ENCODE results near the gene TOM1. TPM values are rescaled to one million over a fixed set of nuclear protein-coding genes. Genes with fewer than 3 reads are reported as not detected.

TOM1 gene
- total RNA-seq, 1 donor from 2014 or later: 61.5 TPM

GRCh38 chr22:35323305-35323704 is 23.6 kb downstream of the TOM1 start:
- no peak for DNase-seq (ENCODE audit: low read depth)
- TF ChIP-seq CTCF (IDR thresholded peaks at IDR 0.05; ENCODE audit: insufficient read depth, low read length, poor library complexity, severe bottlenecking): no peak
- H3K27me3 ChIP-seq (ENCODE audit: control insufficient read depth, insufficient read depth, low read length): no peaks in the 10 kb centered on the region
- no peak overlapping the region for H3K4me3 ChIP-seq (ENCODE audit: low read depth, low read length)
- H3K36me3 ChIP-seq (ENCODE audit: control insufficient read depth, insufficient read depth, low read length): peaks cover 8% of the 10 kb centered on the region

GRCh38 chr22:35324067-35324466 is 24.4 kb downstream of the TOM1 start:
- H3K4me3 ChIP-seq (ENCODE audit: low read depth, low read length): no peak overlapping the region
- peaks cover 11% of the 10 kb centered on the region for H3K36me3 ChIP-seq (ENCODE audit: control insufficient read depth, insufficient read depth, low read length)
- DNase-seq (ENCODE audit: low read depth): no peak
- no peaks in the 10 kb centered on the region for H3K27me3 ChIP-seq (ENCODE audit: control insufficient read depth, insufficient read depth, low read length)
- no peak for TF ChIP-seq CTCF (IDR thresholded peaks at IDR 0.05; ENCODE audit: insufficient read depth, low read length, poor library complexity, severe bottlenecking)

GRCh38 chr22:35324762-35325161 is 25.1 kb downstream of the TOM1 start:
- TF ChIP-seq CTCF (IDR thresholded peaks at IDR 0.05; ENCODE audit: insufficient read depth, low read length, poor library complexity, severe bottlenecking): no peak
- Histone ChIP-seq H3K27me3 (ENCODE audit: control insufficient read depth, insufficient read depth, low read length) (no peaks in the 10 kb centered on the region), H3K36me3 (ENCODE audit: control insufficient read depth, insufficient read depth, low read length) (peaks cover 11% of the 10 kb centered on the region), H3K4me3 (ENCODE audit: low read depth, low read length) (no peak overlapping the region)
- no peak for DNase-seq (ENCODE audit: low read depth)

GRCh38 chr22:35325209-35325608 is 25.5 kb downstream of the TOM1 start:
- Histone ChIP-seq H3K36me3 (ENCODE audit: control insufficient read depth, insufficient read depth, low read length) (peaks cover 11% of the 10 kb centered on the region), H3K27me3 (ENCODE audit: control insufficient read depth, insufficient read depth, low read length) (no peaks in the 10 kb centered on the region), H3K4me3 (ENCODE audit: low read depth, low read length) (no peak overlapping the region)
- no peak for TF ChIP-seq CTCF (IDR thresholded peaks at IDR 0.05; ENCODE audit: insufficient read depth, low read length, poor library complexity, severe bottlenecking)
- no peak for DNase-seq (ENCODE audit: low read depth)

GRCh38 chr22:35326854-35327562 is 27.3 kb downstream of the TOM1 start:
- H3K4me3 ChIP-seq (ENCODE audit: low read depth, low read length): no peak overlapping the region
- no peak for DNase-seq (ENCODE audit: low read depth)
- H3K36me3 ChIP-seq (ENCODE audit: control insufficient read depth, insufficient read depth, low read length): peaks cover 10% of the 10 kb centered on the region
- no peak for TF ChIP-seq CTCF (IDR thresholded peaks at IDR 0.05; ENCODE audit: insufficient read depth, low read length, poor library complexity, severe bottlenecking)
- no peaks in the 10 kb centered on the region for H3K27me3 ChIP-seq (ENCODE audit: control insufficient read depth, insufficient read depth, low read length)

Data from kidney epithelial cell (primary cell).